Measurements from ENCODE around the gene ACOX2. TPM values are rescaled to one million over a fixed set of nuclear protein-coding genes. Genes with fewer than 3 reads are reported as not detected.
A peak's percentile ranks its signal among the peaks of the same experiment; 100 is the strongest.

ACOX2 gene
- total RNA-seq, 1 donor, result 28.6 TPM

DNA sequence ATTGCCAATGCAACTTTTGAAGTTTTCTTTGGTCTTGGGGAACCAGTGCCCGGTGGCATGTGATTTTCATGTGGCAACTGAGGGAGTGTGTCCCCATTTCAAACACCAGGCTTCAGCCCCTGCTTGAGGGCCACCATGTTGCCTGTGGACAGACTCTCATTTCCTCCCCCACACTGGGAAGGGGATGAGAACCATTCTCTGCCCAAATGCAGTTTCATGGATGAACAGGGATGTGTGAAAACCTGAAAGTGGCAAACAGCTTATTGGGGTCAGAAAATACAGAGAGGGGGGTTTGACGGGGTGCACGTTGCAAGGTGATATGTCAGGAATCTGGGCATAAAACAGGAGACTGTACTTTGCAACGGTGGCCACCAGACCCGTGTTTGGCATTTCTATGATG is 33.9 kb upstream of the ACOX2 start:
- no peaks in the 10 kb centered on the region for H4K20me1 ChIP-seq (ENCODE audit: insufficient read depth, low read length)
- H3K9me3 ChIP-seq (ENCODE audit: low read depth, low read length), result no peaks in the 10 kb centered on the region
- TF ChIP-seq, protein P1, sequence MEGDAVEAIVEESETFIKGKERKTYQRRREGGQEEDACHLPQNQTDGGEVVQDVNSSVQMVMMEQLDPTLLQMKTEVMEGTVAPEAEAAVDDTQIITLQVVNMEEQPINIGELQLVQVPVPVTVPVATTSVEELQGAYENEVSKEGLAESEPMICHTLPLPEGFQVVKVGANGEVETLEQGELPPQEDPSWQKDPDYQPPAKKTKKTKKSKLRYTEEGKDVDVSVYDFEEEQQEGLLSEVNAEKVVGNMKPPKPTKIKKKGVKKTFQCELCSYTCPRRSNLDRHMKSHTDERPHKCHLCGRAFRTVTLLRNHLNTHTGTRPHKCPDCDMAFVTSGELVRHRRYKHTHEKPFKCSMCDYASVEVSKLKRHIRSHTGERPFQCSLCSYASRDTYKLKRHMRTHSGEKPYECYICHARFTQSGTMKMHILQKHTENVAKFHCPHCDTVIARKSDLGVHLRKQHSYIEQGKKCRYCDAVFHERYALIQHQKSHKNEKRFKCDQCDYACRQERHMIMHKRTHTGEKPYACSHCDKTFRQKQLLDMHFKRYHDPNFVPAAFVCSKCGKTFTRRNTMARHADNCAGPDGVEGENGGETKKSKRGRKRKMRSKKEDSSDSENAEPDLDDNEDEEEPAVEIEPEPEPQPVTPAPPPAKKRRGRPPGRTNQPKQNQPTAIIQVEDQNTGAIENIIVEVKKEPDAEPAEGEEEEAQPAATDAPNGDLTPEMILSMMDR (IDR thresholded peaks at IDR 0.05; ENCODE audit: extremely low read depth, low read depth, low read length), result no peak
- H2AFZ ChIP-seq (ENCODE audit: low read length), result no peak overlapping the region
- DNase-seq (ENCODE audit: insufficient read length, low spot score, missing footprints), result no peak
- no peak overlapping the region for H3K27ac ChIP-seq (ENCODE audit: low read depth, low read length)
- H3K4me1 ChIP-seq (ENCODE audit: insufficient read depth, low read length), result no peaks in the 10 kb centered on the region
- H3K79me2 ChIP-seq (ENCODE audit: insufficient read depth, low read length), result no peaks in the 10 kb centered on the region
- H3K4me3 ChIP-seq (ENCODE audit: insufficient read depth, low read length), result no peak overlapping the region
- H3K27me3 ChIP-seq (ENCODE audit: insufficient read depth, low read length), result peaks cover 5% of the 10 kb centered on the region
- H3K4me2 ChIP-seq (ENCODE audit: insufficient read depth, low read length), result no peak overlapping the region
- H3K36me3 ChIP-seq (ENCODE audit: insufficient read depth, low read length), result no peaks in the 10 kb centered on the region

DNA sequence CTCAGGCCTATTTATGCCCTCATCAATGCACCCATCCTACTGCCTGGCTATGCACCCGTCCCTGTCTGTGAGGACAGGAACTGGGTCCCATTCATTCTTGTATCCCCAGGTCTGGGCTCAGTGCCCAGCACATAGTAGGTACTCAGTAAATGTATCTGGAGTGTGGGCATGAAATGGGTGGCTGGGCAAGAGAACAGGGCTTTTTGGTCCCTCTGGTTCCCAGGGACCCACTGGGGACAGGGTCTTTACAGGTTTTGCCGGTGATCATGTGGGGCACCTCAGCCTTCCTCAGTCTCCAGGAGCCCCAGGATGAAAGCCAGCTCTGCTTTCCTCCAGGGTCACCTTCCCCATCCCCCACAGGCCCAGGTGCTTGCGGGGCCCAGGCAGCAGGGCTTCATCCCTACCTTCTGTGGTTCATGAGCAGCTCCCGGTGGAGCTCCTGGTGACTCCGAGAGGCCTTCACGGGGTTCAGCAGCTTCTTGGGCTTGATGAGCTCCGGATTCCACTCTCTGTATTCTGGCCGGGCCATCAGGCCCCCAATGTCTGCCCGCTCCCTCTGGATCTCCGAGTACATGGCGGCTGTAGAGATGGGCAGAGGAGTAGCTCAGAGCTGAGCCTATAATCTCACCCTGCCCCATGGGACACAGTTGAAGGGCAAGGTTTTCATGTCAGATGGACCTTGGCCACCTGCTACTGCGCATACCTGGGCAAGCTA is 32.5 kb upstream of the ACOX2 start:
- Histone ChIP-seq H3K27ac (ENCODE audit: low read depth, low read length) (no peak overlapping the region), H3K4me1 (ENCODE audit: insufficient read depth, low read length) (peaks cover 8% of the 10 kb centered on the region)
- TF ChIP-seq, protein P1 (IDR thresholded peaks at IDR 0.05; ENCODE audit: extremely low read depth, low read depth, low read length), result no peak

DNA sequence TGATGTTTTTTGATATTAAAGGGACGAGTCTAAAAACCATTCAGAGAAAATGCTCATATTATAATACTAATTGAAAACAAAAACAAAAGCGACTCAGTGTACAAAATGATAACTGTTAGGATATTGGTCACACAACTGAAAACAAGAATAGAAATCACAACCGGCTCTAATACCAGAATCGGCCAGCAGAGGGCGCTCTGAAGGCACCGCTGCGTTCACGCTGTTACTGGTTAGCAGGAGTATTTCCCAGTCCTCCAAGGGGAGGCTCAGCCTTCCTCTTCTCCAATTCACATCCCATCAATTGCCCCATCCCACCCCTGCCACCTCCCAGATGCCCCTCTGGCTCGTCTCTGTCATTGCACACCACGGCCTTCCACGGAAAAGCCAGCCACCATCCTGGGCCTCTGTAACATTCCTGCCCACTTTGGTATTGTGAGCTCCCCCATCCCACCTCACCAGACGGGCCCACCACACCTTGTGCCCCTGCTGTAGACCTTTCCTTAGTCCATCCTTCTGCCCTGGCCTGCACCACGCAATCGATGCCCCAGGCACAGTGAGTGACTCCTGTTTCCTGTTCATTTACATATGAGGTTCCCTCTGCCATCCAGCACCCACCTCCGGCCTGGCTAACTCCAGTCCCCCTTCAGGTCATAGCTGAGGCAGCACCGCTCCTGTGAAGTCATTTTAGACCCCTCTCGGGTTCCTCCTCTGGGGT is 31.7 kb upstream of the ACOX2 start:
- Histone ChIP-seq H3K4me2 (ENCODE audit: insufficient read depth, low read length) (no peak overlapping the region), H3K4me1 (ENCODE audit: insufficient read depth, low read length) (peaks cover 15% of the 10 kb centered on the region), H2AFZ (ENCODE audit: low read length) (no peak overlapping the region), H3K27me3 (ENCODE audit: insufficient read depth, low read length) (no peaks in the 10 kb centered on the region), H3K27ac (ENCODE audit: low read depth, low read length) (no peak overlapping the region), H3K9me3 (ENCODE audit: low read depth, low read length) (no peaks in the 10 kb centered on the region), H3K79me2 (ENCODE audit: insufficient read depth, low read length) (no peaks in the 10 kb centered on the region), H3K36me3 (ENCODE audit: insufficient read depth, low read length) (no peaks in the 10 kb centered on the region), H3K4me3 (ENCODE audit: insufficient read depth, low read length) (no peak overlapping the region), H4K20me1 (ENCODE audit: insufficient read depth, low read length) (no peaks in the 10 kb centered on the region)
- DNase-seq (ENCODE audit: insufficient read length, low spot score, missing footprints), result peak; percentile 95
- TF ChIP-seq, protein P1 (IDR thresholded peaks at IDR 0.05; ENCODE audit: extremely low read depth, low read depth, low read length), result peak; percentile 91

More for the DNA sequence above, 32.5 kb upstream of the ACOX2 start:
- no peak overlapping the region for H3K4me2 ChIP-seq (ENCODE audit: insufficient read depth, low read length)
- H3K4me3 ChIP-seq (ENCODE audit: insufficient read depth, low read length), result no peak overlapping the region
- H3K9me3 ChIP-seq (ENCODE audit: low read depth, low read length), result no peaks in the 10 kb centered on the region
- H3K79me2 ChIP-seq (ENCODE audit: insufficient read depth, low read length), result no peaks in the 10 kb centered on the region
- no peaks in the 10 kb centered on the region for H3K27me3 ChIP-seq (ENCODE audit: insufficient read depth, low read length)
- no peaks in the 10 kb centered on the region for H4K20me1 ChIP-seq (ENCODE audit: insufficient read depth, low read length)
- H3K36me3 ChIP-seq (ENCODE audit: insufficient read depth, low read length), result no peaks in the 10 kb centered on the region
- no peak for DNase-seq (ENCODE audit: insufficient read length, low spot score, missing footprints)
- H2AFZ ChIP-seq (ENCODE audit: low read length), result no peak overlapping the region

DNA sequence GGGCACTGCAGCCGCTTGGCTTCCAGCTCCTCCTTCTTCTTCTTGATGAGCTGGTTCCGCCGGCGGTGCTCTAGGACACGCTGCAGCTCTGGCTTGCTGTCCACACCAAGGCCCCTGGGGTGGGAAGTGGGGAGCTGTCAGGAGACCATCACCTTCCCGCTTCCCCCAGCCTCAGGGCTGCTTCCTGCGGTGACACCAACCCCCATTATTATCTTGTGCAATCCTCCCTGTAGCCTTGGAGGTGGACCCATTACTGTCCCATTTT is 30.2 kb upstream of the ACOX2 start:
- H3K9me3 ChIP-seq (ENCODE audit: low read depth, low read length), result no peaks in the 10 kb centered on the region
- peaks cover 20% of the 10 kb centered on the region for H3K4me1 ChIP-seq (ENCODE audit: insufficient read depth, low read length)
- H3K79me2 ChIP-seq (ENCODE audit: insufficient read depth, low read length), result no peaks in the 10 kb centered on the region
- H4K20me1 ChIP-seq (ENCODE audit: insufficient read depth, low read length), result no peaks in the 10 kb centered on the region
- H3K36me3 ChIP-seq (ENCODE audit: insufficient read depth, low read length), result no peaks in the 10 kb centered on the region
- H3K4me2 ChIP-seq (ENCODE audit: insufficient read depth, low read length), result no peak overlapping the region
- no peak overlapping the region for H3K27ac ChIP-seq (ENCODE audit: low read depth, low read length)
- no peaks in the 10 kb centered on the region for H3K27me3 ChIP-seq (ENCODE audit: insufficient read depth, low read length)
- DNase-seq (ENCODE audit: insufficient read length, low spot score, missing footprints), result no peak
- TF ChIP-seq, protein P1 (IDR thresholded peaks at IDR 0.05; ENCODE audit: extremely low read depth, low read depth, low read length), result no peak
- no peak overlapping the region for H3K4me3 ChIP-seq (ENCODE audit: insufficient read depth, low read length)
- H2AFZ ChIP-seq (ENCODE audit: low read length), result no peak overlapping the region
